Activated naive CD8-positive, alpha-beta T cell treated with anti-CD3 and anti-CD28 coated beads, Interleukin-2, amount 10 ng/mL, durations not matched to agents 7 days and 5 days (primary cell): ENCODE results near the gene LAMA3. TPM values are rescaled to one million over a fixed set of nuclear protein-coding genes. Genes with fewer than 3 reads are reported as not detected.

ENCODE experiments used
- ATAC-seq: fragments of 150-1000 bp; cut with Tn5 transposase; one replicate; pipeline ENCODE4 v1.10.0; 2021; ENCODE audit warnings: low read depth, moderate library complexity
- POLR2A ChIA-PET: fragments of 350-600 bp; sonication (Branson Sonifier 250); formaldehyde crosslinking; loops from one replicate; lab custom pipeline; 2021; ENCODE audit warnings: antibody characterized with exemption; lab: Charles Lee
- DNase-seq: peaks from one replicate; pipeline ENCODE4 v3.0.0; 2021
- H3K27ac Mint-ChIP-seq: one replicate; pipeline ENCODE4 v1.8.0; 2022; ENCODE audit warnings: mild to moderate bottlenecking, mixed read lengths
- H3K27me3 Mint-ChIP-seq: one replicate; pipeline ENCODE4 v1.8.0; 2022; ENCODE audit warnings: mild to moderate bottlenecking, moderate library complexity, mixed read lengths
- H3K36me3 Mint-ChIP-seq: one replicate; pipeline ENCODE4 v1.8.0; 2021; ENCODE audit warnings: mild to moderate bottlenecking, mixed read lengths
- H3K4me1 Mint-ChIP-seq: one replicate; pipeline ENCODE4 v1.8.0; 2021; ENCODE audit warnings: mixed read lengths
- H3K4me3 Mint-ChIP-seq: one replicate; pipeline ENCODE4 v1.8.0; 2022; ENCODE audit warnings: mild to moderate bottlenecking, moderate library complexity, mixed read lengths
- H3K9me3 Mint-ChIP-seq: one replicate; pipeline ENCODE4 v1.8.0; 2021; ENCODE audit warnings: mixed read lengths
- total RNA-seq, 2 experiments: library from RNA; stranded (reverse); gene quantifications; one replicate each; pipeline ENCODE4 v1.2.3, GENCODE V29; 2021

LAMA3 gene
- total RNA-seq, 2 experiments from 2014 or later, result 0.14 to 0.19 TPM

DNA sequence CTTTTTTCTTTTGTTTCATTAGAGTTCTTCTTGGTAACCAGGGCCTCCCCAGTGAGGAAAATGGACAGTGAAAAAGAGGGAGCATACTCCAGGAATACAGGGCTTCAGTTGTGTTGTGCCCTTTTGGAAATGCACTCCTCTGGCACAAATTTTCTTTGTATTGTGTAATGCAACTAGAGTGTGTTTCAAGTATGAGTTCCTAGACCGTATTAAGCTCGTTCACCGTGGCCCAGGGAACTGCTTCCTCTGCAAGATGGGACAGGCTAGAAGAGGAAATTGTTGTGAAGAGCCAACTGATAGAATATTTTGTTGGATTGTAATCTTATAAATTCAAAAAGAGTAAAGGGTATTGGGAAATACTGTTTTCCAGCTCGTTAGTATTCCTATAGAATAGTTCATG, 188.1 kb downstream of the LAMA3 start:
- POLR2A ChIA-PET, result no interaction called here
- H3K4me1 Mint-ChIP-seq, result peaks cover 6% of the 10 kb centered on the region
- no peaks in the 10 kb centered on the region for H3K9me3 Mint-ChIP-seq
- H3K27ac Mint-ChIP-seq, result no peak overlapping the region
- no peak for ATAC-seq
- H3K27me3 Mint-ChIP-seq, result peaks cover 22% of the 10 kb centered on the region
- H3K36me3 Mint-ChIP-seq, result peaks cover 2% of the 10 kb centered on the region
- H3K4me3 Mint-ChIP-seq, result no peak overlapping the region
- DNase-seq, result no peak

DNA sequence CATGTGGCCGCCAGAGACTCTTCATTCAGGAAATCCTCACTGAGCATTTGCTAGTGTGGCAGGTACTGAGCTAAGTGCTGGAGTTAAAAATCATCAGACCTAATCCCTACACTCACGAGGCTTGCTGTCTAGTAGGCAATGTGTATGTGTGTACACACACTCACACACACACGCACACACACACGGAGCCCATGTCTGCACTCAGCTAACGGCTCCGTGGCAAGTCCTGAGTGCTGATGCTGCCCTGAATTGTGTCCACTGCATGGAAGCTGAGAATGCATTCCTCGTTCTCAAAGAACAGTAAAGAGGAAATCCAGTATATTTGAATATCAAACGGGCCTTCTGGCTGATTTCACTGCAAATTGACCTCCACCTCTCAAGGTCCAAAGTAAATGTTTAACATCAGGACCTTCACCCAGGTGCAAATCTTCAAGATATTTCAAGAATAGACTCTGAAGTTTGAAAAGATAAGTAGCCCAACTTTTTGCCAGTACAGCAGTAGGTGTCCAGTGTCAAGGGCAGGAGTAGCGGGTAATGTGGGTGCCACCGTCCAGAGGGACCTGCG, 189.2 kb downstream of the LAMA3 start:
- no peaks in the 10 kb centered on the region for H3K36me3 Mint-ChIP-seq
- peaks cover 7% of the 10 kb centered on the region for H3K4me1 Mint-ChIP-seq
- H3K27me3 Mint-ChIP-seq, result peaks cover 22% of the 10 kb centered on the region
- POLR2A ChIA-PET, result no interaction called here
- H3K9me3 Mint-ChIP-seq, result no peaks in the 10 kb centered on the region
- no peak overlapping the region for H3K4me3 Mint-ChIP-seq
- DNase-seq, result no peak
- no peak overlapping the region for H3K27ac Mint-ChIP-seq
- no peak for ATAC-seq

DNA sequence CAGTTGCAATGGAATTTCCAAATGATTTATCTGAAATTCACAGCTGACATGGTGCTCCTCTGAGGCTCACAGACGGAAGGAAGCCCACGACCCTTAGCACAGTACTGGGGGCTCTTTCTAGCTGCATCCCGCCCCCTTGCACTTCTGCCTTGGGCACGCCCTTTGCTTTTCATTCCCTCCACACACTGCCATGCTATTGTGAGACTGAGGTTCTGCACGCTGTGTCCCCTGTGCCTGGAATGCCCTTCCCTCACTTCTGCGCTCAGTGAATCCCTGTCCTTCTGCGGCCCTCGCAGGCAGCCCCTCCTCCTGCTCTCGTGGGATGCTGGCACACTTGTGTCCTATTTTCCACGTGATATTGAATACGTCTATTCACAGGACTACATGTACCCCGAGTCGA, 189.9 kb downstream of the LAMA3 start:
- no peaks in the 10 kb centered on the region for H3K36me3 Mint-ChIP-seq
- peaks cover 22% of the 10 kb centered on the region for H3K27me3 Mint-ChIP-seq
- peaks cover 6% of the 10 kb centered on the region for H3K4me1 Mint-ChIP-seq
- POLR2A ChIA-PET, result no interaction called here
- H3K27ac Mint-ChIP-seq, result no peak overlapping the region
- H3K9me3 Mint-ChIP-seq, result no peaks in the 10 kb centered on the region
- ATAC-seq (no peak), DNase-seq (no peak)
- no peak overlapping the region for H3K4me3 Mint-ChIP-seq

DNA sequence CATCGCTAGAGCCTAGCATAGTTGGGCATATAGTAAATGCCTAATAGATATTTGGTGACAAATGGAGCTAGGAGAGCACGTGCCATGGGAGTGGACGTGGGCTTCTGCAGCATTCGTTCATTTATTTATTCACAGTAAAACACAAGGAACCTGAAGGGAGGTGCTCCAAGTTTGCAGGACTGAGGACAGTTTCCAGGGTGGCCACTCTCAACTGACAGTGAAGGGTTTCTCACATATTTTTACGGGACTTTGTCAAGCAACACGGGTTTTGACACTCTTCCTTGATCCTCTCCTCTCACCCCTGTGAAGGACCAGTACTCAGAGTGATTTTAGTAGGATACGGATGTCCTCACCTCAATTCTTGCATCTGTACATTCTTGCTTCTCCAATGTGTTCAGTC, 190.3 kb downstream of the LAMA3 start:
- Mint-ChIP-seq H3K9me3 (no peaks in the 10 kb centered on the region), H3K27me3 (peaks cover 22% of the 10 kb centered on the region), H3K4me1 (peaks cover 9% of the 10 kb centered on the region), H3K4me3 (no peak overlapping the region), H3K36me3 (no peaks in the 10 kb centered on the region), H3K27ac (no peak overlapping the region)
- DNase-seq (no peak), ATAC-seq (no peak)
- POLR2A ChIA-PET, result no interaction called here

DNA sequence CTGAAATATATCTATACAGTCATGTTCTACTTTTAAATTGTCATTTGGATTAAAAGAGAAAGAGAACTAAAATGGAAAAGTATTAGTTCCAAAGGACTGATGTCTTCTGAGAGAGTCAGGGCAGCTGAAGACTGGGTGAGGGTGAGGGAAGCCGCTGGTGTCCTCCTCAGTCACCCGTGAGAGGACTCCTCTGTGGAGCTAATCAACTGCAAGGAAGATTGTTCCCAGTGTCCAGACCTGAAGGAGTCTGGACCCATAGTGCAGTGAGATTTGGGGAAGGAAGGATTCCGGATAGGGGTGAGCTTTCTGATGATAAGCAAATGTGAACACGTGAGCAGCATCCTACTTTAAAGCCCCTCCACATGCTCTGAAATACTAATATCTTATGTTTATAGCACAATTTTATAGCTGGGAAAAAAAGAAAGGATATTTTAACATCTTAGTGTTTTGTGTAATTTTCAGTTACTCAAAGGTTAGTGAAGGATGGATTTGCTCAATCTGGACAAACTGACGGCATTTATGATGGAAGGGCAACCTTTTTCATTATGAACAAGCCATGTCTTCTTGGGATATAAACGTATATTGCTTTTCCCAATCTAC, 190.8 kb downstream of the LAMA3 start:
- Mint-ChIP-seq H3K27ac (no peak overlapping the region), H3K4me1 (peaks cover 12% of the 10 kb centered on the region)

GRCh38 chr18:23880931-23881617, 191.8 kb downstream of the LAMA3 start:
- H3K9me3 Mint-ChIP-seq, result no peaks in the 10 kb centered on the region
- no peaks in the 10 kb centered on the region for H3K36me3 Mint-ChIP-seq
- no peak overlapping the region for H3K4me3 Mint-ChIP-seq
- H3K4me1 Mint-ChIP-seq, result peaks cover 19% of the 10 kb centered on the region
- no peak for ATAC-seq
- no peak for DNase-seq
- H3K27ac Mint-ChIP-seq, result no peak overlapping the region
- POLR2A ChIA-PET, result no interaction called here
- H3K27me3 Mint-ChIP-seq, result peaks cover 16% of the 10 kb centered on the region

More for the DNA sequence above, 190.8 kb downstream of the LAMA3 start:
- no peaks in the 10 kb centered on the region for H3K36me3 Mint-ChIP-seq
- no peak for ATAC-seq
- H3K4me3 Mint-ChIP-seq, result no peak overlapping the region
- POLR2A ChIA-PET, result interaction anchor here (0.6 kb wide), 1 partner anchor 12 kb away, joined by 3 read pairs; no protein-coding TSS in a partner anchor
- no peaks in the 10 kb centered on the region for H3K9me3 Mint-ChIP-seq
- H3K27me3 Mint-ChIP-seq, result peaks cover 22% of the 10 kb centered on the region
- DNase-seq, result no peak

DNA sequence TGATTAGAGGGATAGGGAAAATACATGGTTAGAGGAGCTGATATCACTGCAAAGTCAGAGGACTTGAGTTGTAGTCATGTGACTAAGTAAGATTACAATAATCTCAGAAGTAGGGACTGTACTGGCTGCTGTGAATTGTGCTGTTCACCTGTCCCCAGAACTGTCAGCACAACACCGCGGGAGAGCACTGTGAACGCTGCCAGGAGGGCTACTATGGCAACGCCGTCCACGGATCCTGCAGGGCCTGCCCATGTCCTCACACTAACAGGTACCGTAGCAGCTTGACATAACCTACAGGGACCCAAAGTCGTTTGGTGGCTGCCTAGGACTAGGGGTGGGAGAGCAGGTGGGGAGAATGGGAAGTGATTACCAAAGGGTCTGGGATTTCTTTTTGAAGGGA, 192.5 kb downstream of the LAMA3 start:
- no peak overlapping the region for H3K4me3 Mint-ChIP-seq
- H3K27me3 Mint-ChIP-seq, result peaks cover 14% of the 10 kb centered on the region
- H3K36me3 Mint-ChIP-seq, result no peaks in the 10 kb centered on the region
- no peaks in the 10 kb centered on the region for H3K9me3 Mint-ChIP-seq
- DNase-seq, result no peak
- ATAC-seq, result no peak
- POLR2A ChIA-PET, result interaction anchor here (1.1 kb wide), 1 partner anchor 17 kb away, joined by 3 read pairs; no protein-coding TSS in a partner anchor
- peaks cover 22% of the 10 kb centered on the region for H3K4me1 Mint-ChIP-seq
- no peak overlapping the region for H3K27ac Mint-ChIP-seq

GRCh38 chr18:23882616-23883276, 193.5 kb downstream of the LAMA3 start:
- Mint-ChIP-seq H3K4me1 (peaks cover 26% of the 10 kb centered on the region), H3K27ac (peak overlapping the region; percentile 10), H3K9me3 (no peaks in the 10 kb centered on the region), H3K4me3 (no peak overlapping the region), H3K27me3 (peaks cover 9% of the 10 kb centered on the region), H3K36me3 (peaks cover 1% of the 10 kb centered on the region)
- POLR2A ChIA-PET, result interaction anchor here (1.1 kb wide), 1 partner anchor 18 kb away, joined by 3 read pairs; no protein-coding TSS in a partner anchor
- ATAC-seq, result no peak
- DNase-seq, result no peak

GRCh38 chr18:23883277-23883790, 194.1 kb downstream of the LAMA3 start:
- POLR2A ChIA-PET, result no interaction called here
- H3K9me3 Mint-ChIP-seq, result no peaks in the 10 kb centered on the region

GRCh38 chr18:23884681-23885375, 195.6 kb downstream of the LAMA3 start:
- H3K27ac Mint-ChIP-seq, result no peak overlapping the region
- POLR2A ChIA-PET, result no interaction called here
- DNase-seq (no peak), ATAC-seq (no peak)
- H3K4me1 Mint-ChIP-seq, result peaks cover 26% of the 10 kb centered on the region
- peaks cover 1% of the 10 kb centered on the region for H3K36me3 Mint-ChIP-seq
- H3K9me3 Mint-ChIP-seq, result no peaks in the 10 kb centered on the region
- no peak overlapping the region for H3K4me3 Mint-ChIP-seq
- H3K27me3 Mint-ChIP-seq, result peaks cover 5% of the 10 kb centered on the region

More at GRCh38 chr18:23883277-23883790, 194.1 kb downstream of the LAMA3 start:
- no peak for DNase-seq
- Mint-ChIP-seq H3K4me3 (no peak overlapping the region), H3K27ac (no peak overlapping the region), H3K27me3 (peaks cover 5% of the 10 kb centered on the region), H3K36me3 (peaks cover 1% of the 10 kb centered on the region), H3K4me1 (peaks cover 26% of the 10 kb centered on the region)
- ATAC-seq, result no peak

GRCh38 chr18:23885750-23886149, 196.5 kb downstream of the LAMA3 start:
- H3K9me3 Mint-ChIP-seq, result no peaks in the 10 kb centered on the region
- peaks cover under 1% of the 10 kb centered on the region for H3K27me3 Mint-ChIP-seq
- peaks cover 26% of the 10 kb centered on the region for H3K4me1 Mint-ChIP-seq
- DNase-seq, result no peak
- H3K36me3 Mint-ChIP-seq, result peaks cover 1% of the 10 kb centered on the region
- H3K27ac Mint-ChIP-seq, result peak overlapping the region; percentile 17
- peak; percentile 66 for ATAC-seq
- POLR2A ChIA-PET, result interaction anchor here (0.9 kb wide), 1 partner anchor 24 kb away, joined by 3 read pairs; no protein-coding TSS in a partner anchor
- peak overlapping the region; percentile 55 for H3K4me3 Mint-ChIP-seq

DNA sequence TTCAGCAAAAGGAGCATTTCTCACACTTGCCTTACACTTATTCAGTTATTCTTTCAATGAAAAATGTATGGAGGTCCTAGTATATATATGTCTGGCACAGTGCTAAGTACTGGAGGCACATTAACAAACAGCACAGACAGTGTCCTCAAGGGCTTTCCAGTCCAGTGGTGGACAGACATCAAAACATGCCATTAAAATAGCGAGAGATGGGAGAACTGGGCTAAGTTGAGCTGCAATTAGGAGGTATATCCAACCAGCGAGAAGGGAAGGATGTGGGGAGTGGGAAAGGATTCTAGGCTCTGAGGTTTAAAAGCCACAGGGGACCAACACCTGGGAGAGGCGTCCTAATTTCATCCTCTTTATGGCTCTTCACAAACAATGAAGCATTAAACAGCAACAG, 197.8 kb downstream of the LAMA3 start:
- no peak for ATAC-seq

GRCh38 chr18:23887493-23887892, 198.2 kb downstream of the LAMA3 start:
- DNase-seq (no peak), ATAC-seq (no peak)
- H3K27ac Mint-ChIP-seq, result no peak overlapping the region
- H3K4me3 Mint-ChIP-seq, result no peak overlapping the region
- H3K27me3 Mint-ChIP-seq, result no peaks in the 10 kb centered on the region
- POLR2A ChIA-PET, result no interaction called here
- peaks cover 1% of the 10 kb centered on the region for H3K36me3 Mint-ChIP-seq
- peaks cover 26% of the 10 kb centered on the region for H3K4me1 Mint-ChIP-seq
- no peaks in the 10 kb centered on the region for H3K9me3 Mint-ChIP-seq

More for the DNA sequence above, 197.8 kb downstream of the LAMA3 start:
- Mint-ChIP-seq H3K27me3 (no peaks in the 10 kb centered on the region), H3K4me1 (peaks cover 26% of the 10 kb centered on the region), H3K4me3 (no peak overlapping the region), H3K9me3 (no peaks in the 10 kb centered on the region), H3K36me3 (peaks cover 1% of the 10 kb centered on the region), H3K27ac (no peak overlapping the region)
- POLR2A ChIA-PET, result no interaction called here
- no peak for DNase-seq
